ENCODE results near the gene TWF2.
A peak's percentile ranks its signal among the peaks of the same experiment; 100 is the strongest.
"Not testable (repeated sequence)": the region's sequence is repeated elsewhere in the genome, so short reads cannot be mapped to it uniquely, and the experiment has no call there.

The TWF2 gene

GRCh38 chr3:52272172-52272571 lies 33.2 kb upstream of the TWF2 start:
- DNase-seq; H3K27me3 Mint-ChIP-seq; H3K4me3 Mint-ChIP-seq; H3K9me3 Mint-ChIP-seq; ATAC-seq (replicated peaks): not testable (repeated sequence)
- H3K27ac Mint-ChIP-seq = peak overlapping the region; percentile 56
- peaks cover 43 to 91% of the 10 kb centered on the region in 2 donors for H3K4me1 Mint-ChIP-seq
- peaks cover 36 to 63% of the 10 kb centered on the region in 2 donors for H3K36me3 Mint-ChIP-seq

- Mint-ChIP-seq H3K27ac (peak overlapping the region; percentile 85), H3K9me3 (no peaks in the 10 kb centered on the region), H3K4me1 (peaks cover 35 to 73% of the 10 kb centered on the region in 2 donors), H3K27me3 (no peaks in the 10 kb centered on the region), H3K4me3 (peak overlapping the region; percentile 29 to 35), H3K36me3 (peaks cover 33 to 58% of the 10 kb centered on the region in 2 donors)
- DNase-seq = no peak
- ATAC-seq (replicated peaks) = peak in 1 of 2 donors; percentile 34
Measured at GRCh38 chr3:52270252-52270754, 31.3 kb upstream of the TWF2 start.

- H3K36me3 Mint-ChIP-seq = peaks cover 31 to 57% of the 10 kb centered on the region in 2 donors
- H3K4me1 Mint-ChIP-seq = peaks cover 34 to 68% of the 10 kb centered on the region in 2 donors
- DNase-seq (no peak), ATAC-seq (replicated peaks) (no peak)
- no peaks in the 10 kb centered on the region for H3K27me3 Mint-ChIP-seq
- peak overlapping the region; percentile 85 for H3K27ac Mint-ChIP-seq
- H3K9me3 Mint-ChIP-seq = no peaks in the 10 kb centered on the region
- H3K4me3 Mint-ChIP-seq = peak overlapping the region; percentile 13 to 35
Measured at GRCh38 chr3:52269776-52270175, 30.8 kb upstream of the TWF2 start.

GRCh38 chr3:52268036-52268435 lies 29.1 kb upstream of the TWF2 start:
- no peak for ATAC-seq (replicated peaks)
- H3K36me3 Mint-ChIP-seq = peaks cover 37 to 58% of the 10 kb centered on the region in 2 donors
- H3K27ac Mint-ChIP-seq = peak overlapping the region; percentile 44
- no peaks in the 10 kb centered on the region for H3K9me3 Mint-ChIP-seq
- DNase-seq = no peak
- no peak overlapping the region for H3K4me3 Mint-ChIP-seq
- H3K27me3 Mint-ChIP-seq = no peaks in the 10 kb centered on the region
- H3K4me1 Mint-ChIP-seq = peaks cover 37 to 68% of the 10 kb centered on the region in 2 donors

GRCh38 chr3:52265387-52265786 lies 26.4 kb upstream of the TWF2 start:
- ATAC-seq (replicated peaks) = no peak
- Mint-ChIP-seq H3K9me3 (no peaks in the 10 kb centered on the region), H3K4me1 (peaks cover 25 to 58% of the 10 kb centered on the region in 2 donors), H3K27me3 (no peaks in the 10 kb centered on the region), H3K36me3 (peaks cover 45 to 62% of the 10 kb centered on the region in 2 donors), H3K4me3 (no peak overlapping the region), H3K27ac (peak overlapping the region; percentile 25)
- DNase-seq = no peak

GRCh38 chr3:52262447-52262846 lies 23.5 kb upstream of the TWF2 start:
- ATAC-seq (replicated peaks) (peak; percentile 31 to 49), DNase-seq (no peak)
- H3K9me3 Mint-ChIP-seq = no peaks in the 10 kb centered on the region
- H3K4me3 Mint-ChIP-seq = no peak overlapping the region
- no peaks in the 10 kb centered on the region for H3K27me3 Mint-ChIP-seq
- peaks cover 51 to 71% of the 10 kb centered on the region in 2 donors for H3K36me3 Mint-ChIP-seq
- H3K4me1 Mint-ChIP-seq = peaks cover 18 to 34% of the 10 kb centered on the region in 2 donors
- no peak overlapping the region for H3K27ac Mint-ChIP-seq

GRCh38 chr3:52259448-52259847 lies 20.5 kb upstream of the TWF2 start:
- H3K9me3 Mint-ChIP-seq = no peaks in the 10 kb centered on the region
- no peak overlapping the region for H3K27ac Mint-ChIP-seq
- no peak overlapping the region for H3K4me3 Mint-ChIP-seq
- no peaks in the 10 kb centered on the region for H3K27me3 Mint-ChIP-seq
- DNase-seq (no peak), ATAC-seq (replicated peaks) (no peak)
- H3K4me1 Mint-ChIP-seq = peaks cover 24 to 43% of the 10 kb centered on the region in 2 donors
- H3K36me3 Mint-ChIP-seq = peaks cover 49 to 71% of the 10 kb centered on the region in 2 donors

- Mint-ChIP-seq H3K9me3 (no peaks in the 10 kb centered on the region), H3K36me3 (peaks cover 45 to 67% of the 10 kb centered on the region in 2 donors), H3K27ac (no peak overlapping the region), H3K4me3 (no peak overlapping the region), H3K27me3 (no peaks in the 10 kb centered on the region), H3K4me1 (peaks cover 24 to 43% of the 10 kb centered on the region in 2 donors)
- no peak for ATAC-seq (replicated peaks)
- no peak for DNase-seq
Measured at GRCh38 chr3:52259035-52259434, 20.1 kb upstream of the TWF2 start.

- H3K4me3 Mint-ChIP-seq = no peak overlapping the region
- H3K4me1 Mint-ChIP-seq = peaks cover 26 to 43% of the 10 kb centered on the region in 2 donors
- peak overlapping the region; percentile 62 for H3K27ac Mint-ChIP-seq
- H3K36me3 Mint-ChIP-seq = peaks cover 40 to 64% of the 10 kb centered on the region in 2 donors
- H3K9me3 Mint-ChIP-seq = peaks cover 0 to 1% of the 10 kb centered on the region in 2 donors
- DNase-seq (no peak), ATAC-seq (replicated peaks) (no peak)
- H3K27me3 Mint-ChIP-seq = no peaks in the 10 kb centered on the region
Measured at GRCh38 chr3:52257911-52258310, 19.0 kb upstream of the TWF2 start.

- Mint-ChIP-seq H3K4me3 (no peak overlapping the region), H3K36me3 (peaks cover 40 to 67% of the 10 kb centered on the region in 2 donors), H3K4me1 (peaks cover 24 to 43% of the 10 kb centered on the region in 2 donors), H3K27ac (no peak overlapping the region), H3K9me3 (peaks cover 0 to 1% of the 10 kb centered on the region in 2 donors), H3K27me3 (no peaks in the 10 kb centered on the region)
- DNase-seq (no peak), ATAC-seq (replicated peaks) (no peak)
Measured at GRCh38 chr3:52256622-52257021, 17.7 kb upstream of the TWF2 start.

GRCh38 chr3:52256159-52256558 lies 17.2 kb upstream of the TWF2 start:
- Mint-ChIP-seq H3K36me3 (peaks cover 40 to 64% of the 10 kb centered on the region in 2 donors), H3K4me1 (peaks cover 24 to 43% of the 10 kb centered on the region in 2 donors), H3K27ac (peak overlapping the region; percentile 9), H3K4me3 (no peak overlapping the region), H3K9me3 (peaks cover 0 to 1% of the 10 kb centered on the region in 2 donors), H3K27me3 (no peaks in the 10 kb centered on the region)
- DNase-seq = no peak
- ATAC-seq (replicated peaks) = no peak

GRCh38 chr3:52254608-52255007 lies 15.7 kb upstream of the TWF2 start:
- Mint-ChIP-seq H3K27me3 (no peaks in the 10 kb centered on the region), H3K36me3 (peaks cover 38 to 65% of the 10 kb centered on the region in 2 donors), H3K4me3 (no peak overlapping the region), H3K9me3 (peaks cover 0 to 1% of the 10 kb centered on the region in 2 donors), H3K27ac (no peak overlapping the region), H3K4me1 (peaks cover 25 to 55% of the 10 kb centered on the region in 2 donors)
- ATAC-seq (replicated peaks) (no peak), DNase-seq (no peak)

- peak overlapping the region; percentile 63 to 81 for H3K4me3 Mint-ChIP-seq
Measured at GRCh38 chr3:52253314-52254304, 14.7 kb upstream of the TWF2 start.

GRCh38 chr3:52250122-52250521 lies 11.2 kb upstream of the TWF2 start:
- peaks cover 44 to 59% of the 10 kb centered on the region in 2 donors for H3K36me3 Mint-ChIP-seq
- peak overlapping the region; percentile 34 for H3K27ac Mint-ChIP-seq
- no peaks in the 10 kb centered on the region for H3K27me3 Mint-ChIP-seq
- H3K4me3 Mint-ChIP-seq = no peak overlapping the region
- ATAC-seq (replicated peaks) (no peak), DNase-seq (no peak)
- peaks cover 0 to 1% of the 10 kb centered on the region in 2 donors for H3K9me3 Mint-ChIP-seq
- peaks cover 41 to 80% of the 10 kb centered on the region in 2 donors for H3K4me1 Mint-ChIP-seq

More at GRCh38 chr3:52253314-52254304, 14.7 kb upstream of the TWF2 start:
- H3K9me3 Mint-ChIP-seq = peaks cover 0 to 1% of the 10 kb centered on the region in 2 donors
- H3K4me1 Mint-ChIP-seq = peaks cover 29 to 60% of the 10 kb centered on the region in 2 donors
- peaks cover 42 to 64% of the 10 kb centered on the region in 2 donors for H3K36me3 Mint-ChIP-seq
- ATAC-seq (replicated peaks) (peak; percentile 97 to 98), DNase-seq (peak; percentile 87)
- H3K27me3 Mint-ChIP-seq = no peaks in the 10 kb centered on the region
- H3K27ac Mint-ChIP-seq = peak overlapping the region; percentile 98

Data from stimulated activated naive B cell treated with anti-CD40 and anti-IgM and Interleukin-4, amounts not matched to agents 10 μg/mL and 1 μg/mL and 100 μg/mL, for 72 hours (primary cell).